SU-DHL-6 (cell line): ENCODE measurements around the gene MAS1.

Experiments used
- EZH2phosphoT487 ChIP-seq: fragments of 200-600 bp; sonication (generic), shearing (Covaris generic); conservative IDR thresholded peaks from 2 replicates; pipeline ENCODE4 v1.6.1; 2018; ENCODE audit warnings: mild to moderate bottlenecking, antibody characterized with exemption, low read length, moderate library complexity, mixed read lengths
- TF ChIP-seq, protein P1 (sequence below): fragments of 200-600 bp; sonication (generic); IDR thresholded peaks from one replicate; pipeline ENCODE4 v1.5.1; 2017; ENCODE audit warnings: antibody characterized with exemption, mild to moderate bottlenecking, low read length, moderate library complexity; ENCODE audit not compliant: insufficient read depth, poor library complexity, severe bottlenecking

DNA sequence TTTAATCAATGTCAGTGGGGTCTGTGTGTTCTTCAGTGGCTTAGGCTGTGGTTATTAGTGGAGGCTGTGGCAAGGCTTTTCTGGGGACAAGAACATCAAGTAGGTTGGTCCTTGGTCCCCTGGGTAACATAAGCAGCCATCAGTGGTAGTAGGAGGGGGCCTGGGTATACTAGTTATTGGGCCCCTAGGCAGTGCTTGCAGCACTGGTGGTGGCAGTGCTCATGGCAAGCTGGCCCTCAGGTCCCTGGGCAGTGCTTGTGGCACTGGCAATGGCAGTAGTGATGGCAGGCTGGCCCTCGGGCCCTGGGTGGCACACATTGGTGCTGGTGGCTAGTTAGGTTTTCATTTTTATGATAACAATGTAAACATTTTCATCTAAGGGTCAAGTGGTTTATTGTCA, 32.5 kb upstream of the MAS1 start:
- TF ChIP-seq EZH2phosphoT487: no peak
- TF ChIP-seq, protein P1, sequence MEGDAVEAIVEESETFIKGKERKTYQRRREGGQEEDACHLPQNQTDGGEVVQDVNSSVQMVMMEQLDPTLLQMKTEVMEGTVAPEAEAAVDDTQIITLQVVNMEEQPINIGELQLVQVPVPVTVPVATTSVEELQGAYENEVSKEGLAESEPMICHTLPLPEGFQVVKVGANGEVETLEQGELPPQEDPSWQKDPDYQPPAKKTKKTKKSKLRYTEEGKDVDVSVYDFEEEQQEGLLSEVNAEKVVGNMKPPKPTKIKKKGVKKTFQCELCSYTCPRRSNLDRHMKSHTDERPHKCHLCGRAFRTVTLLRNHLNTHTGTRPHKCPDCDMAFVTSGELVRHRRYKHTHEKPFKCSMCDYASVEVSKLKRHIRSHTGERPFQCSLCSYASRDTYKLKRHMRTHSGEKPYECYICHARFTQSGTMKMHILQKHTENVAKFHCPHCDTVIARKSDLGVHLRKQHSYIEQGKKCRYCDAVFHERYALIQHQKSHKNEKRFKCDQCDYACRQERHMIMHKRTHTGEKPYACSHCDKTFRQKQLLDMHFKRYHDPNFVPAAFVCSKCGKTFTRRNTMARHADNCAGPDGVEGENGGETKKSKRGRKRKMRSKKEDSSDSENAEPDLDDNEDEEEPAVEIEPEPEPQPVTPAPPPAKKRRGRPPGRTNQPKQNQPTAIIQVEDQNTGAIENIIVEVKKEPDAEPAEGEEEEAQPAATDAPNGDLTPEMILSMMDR: no peak
